WTC11 (cell line): Measurements from ENCODE around the gene CSF2. TPM values are rescaled to one million over a fixed set of nuclear protein-coding genes. Genes with fewer than 3 reads are reported as not detected.

Experiments used
- ATAC-seq: fragments of 200-7000 bp; cut with Tn5 transposase; 2 replicates; pipeline ENCODE4 v1.10.0; 2021; ENCODE audit warnings: mild to moderate bottlenecking, moderate library complexity
- CTCF ChIA-PET: fragments of 300-600 bp; sonication (Branson Sonifier 250); formaldehyde crosslinking; loops from one replicate; lab custom pipeline; 2021; ENCODE audit warnings: antibody characterized with exemption; lab: Charles Lee
- POLR2A ChIA-PET: fragments of 350-600 bp; sonication (Branson Sonifier 250); formaldehyde crosslinking; loops from one replicate; lab custom pipeline; 2021; ENCODE audit warnings: antibody characterized with exemption; lab: Charles Lee
- DNase-seq: peaks from one replicate; pipeline ENCODE4 v3.0.0; 2021; ENCODE audit warnings: low spot score
- H3K27ac Mint-ChIP-seq: 2 replicates; pipeline ENCODE4 v1.8.0; 2021; ENCODE audit warnings: mixed read lengths
- H3K27me3 Mint-ChIP-seq: 2 replicates; pipeline ENCODE4 v1.8.0; 2021; ENCODE audit warnings: low read depth, mild to moderate bottlenecking, moderate library complexity, mixed read lengths
- H3K36me3 Mint-ChIP-seq: 2 replicates; pipeline ENCODE4 v1.8.0; 2021; ENCODE audit warnings: mixed read lengths
- H3K4me1 Mint-ChIP-seq: 2 replicates; pipeline ENCODE4 v1.8.0; 2022; ENCODE audit warnings: mixed read lengths
- H3K4me3 Mint-ChIP-seq: 2 replicates; pipeline ENCODE4 v1.8.0; 2021; ENCODE audit warnings: mild to moderate bottlenecking, moderate library complexity, mixed read lengths
- H3K9me3 Mint-ChIP-seq: 2 replicates; pipeline ENCODE4 v1.8.0; 2021; ENCODE audit warnings: mixed read lengths
- CREM ChIP-seq: sonication (generic); formaldehyde crosslinking; IDR thresholded peaks from 2 replicates; pipeline ENCODE4 v1.8.1; 2022; ENCODE audit warnings: mild to moderate bottlenecking, missing genetic modification reagents, moderate library complexity
- ETV6 ChIP-seq: sonication (generic); formaldehyde crosslinking; IDR thresholded peaks from 2 replicates; pipeline ENCODE4 v1.8.1; 2022; ENCODE audit warnings: mild to moderate bottlenecking, missing genetic modification reagents
- MAX ChIP-seq: sonication (generic); formaldehyde crosslinking; IDR thresholded peaks from 2 replicates; pipeline ENCODE4 v1.8.0; 2022; ENCODE audit warnings: mild to moderate bottlenecking, missing genetic modification reagents
- NFE2L1 ChIP-seq: sonication (generic); formaldehyde crosslinking; IDR thresholded peaks from 2 replicates; pipeline ENCODE4 v1.8.1; 2023; ENCODE audit warnings: missing genetic modification reagents
- SMAD3 ChIP-seq: sonication (generic); formaldehyde crosslinking; IDR thresholded peaks from 2 replicates; pipeline ENCODE4 v1.8.0; 2022; ENCODE audit warnings: missing genetic modification reagents, mild to moderate bottlenecking, borderline replicate concordance
- SMAD4 ChIP-seq: sonication (generic); formaldehyde crosslinking; IDR thresholded peaks from 2 replicates; pipeline ENCODE4 v1.8.0; 2022; ENCODE audit warnings: mild to moderate bottlenecking, missing genetic modification reagents
- total RNA-seq: library from RNA; stranded (reverse); gene quantifications from 3 replicates; pipeline ENCODE4 v1.2.3, GENCODE V29; 2021
- TF ChIP-seq, protein P1 (sequence below): sonication (generic); formaldehyde crosslinking; IDR thresholded peaks from 2 replicates; pipeline ENCODE4 v1.8.1; 2022; ENCODE audit warnings: mild to moderate bottlenecking, moderate library complexity, missing genetic modification reagents
- TF ChIP-seq, protein P2 (sequence below): sonication (generic); formaldehyde crosslinking; IDR thresholded peaks from 2 replicates; pipeline ENCODE4 v1.8.0; 2023; ENCODE audit warnings: mild to moderate bottlenecking, missing genetic modification reagents
- TF ChIP-seq, protein P3 (sequence below): sonication (generic); formaldehyde crosslinking; IDR thresholded peaks from 2 replicates; pipeline ENCODE4 v1.8.0; 2023; ENCODE audit warnings: missing genetic modification reagents
- TF ChIP-seq, protein P4 (sequence below): sonication (generic); formaldehyde crosslinking; IDR thresholded peaks from 2 replicates; pipeline ENCODE4 v1.8.1; 2022; ENCODE audit warnings: low read depth, mild to moderate bottlenecking, moderate library complexity, missing genetic modification reagents, borderline replicate concordance
- TF ChIP-seq, protein P5 (sequence below): sonication (generic); formaldehyde crosslinking; conservative IDR thresholded peaks from 2 replicates; pipeline ENCODE4 v1.8.1; 2023; ENCODE audit warnings: mild to moderate bottlenecking, low read depth, missing genetic modification reagents, moderate library complexity

CSF2 gene
- total RNA-seq, 1 experiment from 2014 or later, result not detected

- DNase-seq, result no peak
- no peak overlapping the region for H3K4me3 Mint-ChIP-seq
- ChIA-PET CTCF (no interaction called here), POLR2A (no interaction called here)
- no peaks in the 10 kb centered on the region for H3K4me1 Mint-ChIP-seq
- TF ChIP-seq, protein P1, sequence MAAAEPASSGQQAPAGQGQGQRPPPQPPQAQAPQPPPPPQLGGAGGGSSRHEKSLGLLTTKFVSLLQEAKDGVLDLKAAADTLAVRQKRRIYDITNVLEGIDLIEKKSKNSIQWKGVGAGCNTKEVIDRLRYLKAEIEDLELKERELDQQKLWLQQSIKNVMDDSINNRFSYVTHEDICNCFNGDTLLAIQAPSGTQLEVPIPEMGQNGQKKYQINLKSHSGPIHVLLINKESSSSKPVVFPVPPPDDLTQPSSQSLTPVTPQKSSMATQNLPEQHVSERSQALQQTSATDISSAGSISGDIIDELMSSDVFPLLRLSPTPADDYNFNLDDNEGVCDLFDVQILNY (CRISPR knock-in tag), result no peak
- TF ChIP-seq, protein P2, sequence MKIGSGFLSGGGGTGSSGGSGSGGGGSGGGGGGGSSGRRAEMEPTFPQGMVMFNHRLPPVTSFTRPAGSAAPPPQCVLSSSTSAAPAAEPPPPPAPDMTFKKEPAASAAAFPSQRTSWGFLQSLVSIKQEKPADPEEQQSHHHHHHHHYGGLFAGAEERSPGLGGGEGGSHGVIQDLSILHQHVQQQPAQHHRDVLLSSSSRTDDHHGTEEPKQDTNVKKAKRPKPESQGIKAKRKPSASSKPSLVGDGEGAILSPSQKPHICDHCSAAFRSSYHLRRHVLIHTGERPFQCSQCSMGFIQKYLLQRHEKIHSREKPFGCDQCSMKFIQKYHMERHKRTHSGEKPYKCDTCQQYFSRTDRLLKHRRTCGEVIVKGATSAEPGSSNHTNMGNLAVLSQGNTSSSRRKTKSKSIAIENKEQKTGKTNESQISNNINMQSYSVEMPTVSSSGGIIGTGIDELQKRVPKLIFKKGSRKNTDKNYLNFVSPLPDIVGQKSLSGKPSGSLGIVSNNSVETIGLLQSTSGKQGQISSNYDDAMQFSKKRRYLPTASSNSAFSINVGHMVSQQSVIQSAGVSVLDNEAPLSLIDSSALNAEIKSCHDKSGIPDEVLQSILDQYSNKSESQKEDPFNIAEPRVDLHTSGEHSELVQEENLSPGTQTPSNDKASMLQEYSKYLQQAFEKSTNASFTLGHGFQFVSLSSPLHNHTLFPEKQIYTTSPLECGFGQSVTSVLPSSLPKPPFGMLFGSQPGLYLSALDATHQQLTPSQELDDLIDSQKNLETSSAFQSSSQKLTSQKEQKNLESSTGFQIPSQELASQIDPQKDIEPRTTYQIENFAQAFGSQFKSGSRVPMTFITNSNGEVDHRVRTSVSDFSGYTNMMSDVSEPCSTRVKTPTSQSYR, result no peak
- TF ChIP-seq, protein P3, sequence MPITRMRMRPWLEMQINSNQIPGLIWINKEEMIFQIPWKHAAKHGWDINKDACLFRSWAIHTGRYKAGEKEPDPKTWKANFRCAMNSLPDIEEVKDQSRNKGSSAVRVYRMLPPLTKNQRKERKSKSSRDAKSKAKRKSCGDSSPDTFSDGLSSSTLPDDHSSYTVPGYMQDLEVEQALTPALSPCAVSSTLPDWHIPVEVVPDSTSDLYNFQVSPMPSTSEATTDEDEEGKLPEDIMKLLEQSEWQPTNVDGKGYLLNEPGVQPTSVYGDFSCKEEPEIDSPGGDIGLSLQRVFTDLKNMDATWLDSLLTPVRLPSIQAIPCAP (CRISPR knock-in tag), result no peak
- no peaks in the 10 kb centered on the region for H3K36me3 Mint-ChIP-seq
- no peak overlapping the region for H3K27ac Mint-ChIP-seq
- no peak for ATAC-seq
- H3K27me3 Mint-ChIP-seq, result no peaks in the 10 kb centered on the region; the same call in 1 of the 2 replicates
- no peaks in the 10 kb centered on the region for H3K9me3 Mint-ChIP-seq
These were observed 24.6 kb downstream of the CSF2 start for GRCh38 chr5:132098151-132098594.

DNA sequence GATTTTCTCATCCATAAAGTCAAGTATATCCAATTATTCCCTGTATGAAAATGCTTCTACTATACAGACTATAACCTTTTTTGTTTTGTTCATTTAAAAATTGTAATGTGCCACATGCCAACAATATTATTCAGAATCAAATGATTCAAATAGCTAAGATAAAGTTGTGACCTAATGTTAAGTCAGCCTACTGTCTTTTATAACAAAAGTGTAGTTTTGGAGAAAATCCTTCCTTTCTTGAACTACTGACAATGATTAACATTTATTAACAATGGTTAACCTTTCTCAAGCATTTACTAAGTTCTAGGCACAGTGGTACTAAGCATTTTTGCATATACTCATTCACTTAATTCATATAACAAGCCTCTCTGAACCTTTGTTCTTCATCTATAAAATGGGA lies 25.0 kb downstream of the CSF2 start:
- no peaks in the 10 kb centered on the region for H3K9me3 Mint-ChIP-seq
- TF ChIP-seq SMAD4 (no peak), CREM (no peak)
- TF ChIP-seq, protein P4, sequence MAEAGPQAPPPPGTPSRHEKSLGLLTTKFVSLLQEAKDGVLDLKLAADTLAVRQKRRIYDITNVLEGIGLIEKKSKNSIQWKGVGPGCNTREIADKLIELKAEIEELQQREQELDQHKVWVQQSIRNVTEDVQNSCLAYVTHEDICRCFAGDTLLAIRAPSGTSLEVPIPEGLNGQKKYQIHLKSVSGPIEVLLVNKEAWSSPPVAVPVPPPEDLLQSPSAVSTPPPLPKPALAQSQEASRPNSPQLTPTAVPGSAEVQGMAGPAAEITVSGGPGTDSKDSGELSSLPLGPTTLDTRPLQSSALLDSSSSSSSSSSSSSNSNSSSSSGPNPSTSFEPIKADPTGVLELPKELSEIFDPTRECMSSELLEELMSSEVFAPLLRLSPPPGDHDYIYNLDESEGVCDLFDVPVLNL (CRISPR knock-in tag), result no peak
- TF ChIP-seq, protein P5, sequence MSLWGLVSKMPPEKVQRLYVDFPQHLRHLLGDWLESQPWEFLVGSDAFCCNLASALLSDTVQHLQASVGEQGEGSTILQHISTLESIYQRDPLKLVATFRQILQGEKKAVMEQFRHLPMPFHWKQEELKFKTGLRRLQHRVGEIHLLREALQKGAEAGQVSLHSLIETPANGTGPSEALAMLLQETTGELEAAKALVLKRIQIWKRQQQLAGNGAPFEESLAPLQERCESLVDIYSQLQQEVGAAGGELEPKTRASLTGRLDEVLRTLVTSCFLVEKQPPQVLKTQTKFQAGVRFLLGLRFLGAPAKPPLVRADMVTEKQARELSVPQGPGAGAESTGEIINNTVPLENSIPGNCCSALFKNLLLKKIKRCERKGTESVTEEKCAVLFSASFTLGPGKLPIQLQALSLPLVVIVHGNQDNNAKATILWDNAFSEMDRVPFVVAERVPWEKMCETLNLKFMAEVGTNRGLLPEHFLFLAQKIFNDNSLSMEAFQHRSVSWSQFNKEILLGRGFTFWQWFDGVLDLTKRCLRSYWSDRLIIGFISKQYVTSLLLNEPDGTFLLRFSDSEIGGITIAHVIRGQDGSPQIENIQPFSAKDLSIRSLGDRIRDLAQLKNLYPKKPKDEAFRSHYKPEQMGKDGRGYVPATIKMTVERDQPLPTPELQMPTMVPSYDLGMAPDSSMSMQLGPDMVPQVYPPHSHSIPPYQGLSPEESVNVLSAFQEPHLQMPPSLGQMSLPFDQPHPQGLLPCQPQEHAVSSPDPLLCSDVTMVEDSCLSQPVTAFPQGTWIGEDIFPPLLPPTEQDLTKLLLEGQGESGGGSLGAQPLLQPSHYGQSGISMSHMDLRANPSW (CRISPR knock-in tag), result no peak
- no peak overlapping the region for H3K4me3 Mint-ChIP-seq
- POLR2A ChIA-PET, result no interaction called here
- no peaks in the 10 kb centered on the region; the same call in 1 of the 2 replicates for H3K27me3 Mint-ChIP-seq
- no peaks in the 10 kb centered on the region for H3K36me3 Mint-ChIP-seq
- CTCF ChIA-PET, result no interaction called here
- H3K4me1 Mint-ChIP-seq, result no peaks in the 10 kb centered on the region
- no peak overlapping the region for H3K27ac Mint-ChIP-seq
- no peak for DNase-seq
- ATAC-seq, result no peak

GRCh38 chr5:132099076-132099748 lies 25.6 kb downstream of the CSF2 start:
- no peaks in the 10 kb centered on the region for H3K4me1 Mint-ChIP-seq
- CTCF ChIA-PET, result no interaction called here
- H3K9me3 Mint-ChIP-seq, result no peaks in the 10 kb centered on the region
- no peak overlapping the region for H3K4me3 Mint-ChIP-seq
- POLR2A ChIA-PET, result no interaction called here
- no peaks in the 10 kb centered on the region for H3K27me3 Mint-ChIP-seq
- no peak for ATAC-seq
- no peak overlapping the region for H3K27ac Mint-ChIP-seq
- no peaks in the 10 kb centered on the region for H3K36me3 Mint-ChIP-seq
- DNase-seq, result no peak
- TF ChIP-seq, protein P1 (CRISPR knock-in tag), result no peak
- no peak for TF ChIP-seq MAX
- TF ChIP-seq ETV6, result no peak
- TF ChIP-seq, protein P4 (CRISPR knock-in tag), result no peak
- no peak for TF ChIP-seq NFE2L1 (CRISPR knock-in tag)
- TF ChIP-seq, protein P3 (CRISPR knock-in tag), result no peak
- no peak for TF ChIP-seq SMAD3 (CRISPR knock-in tag)
